Esophagus (tissue), 2 donors: Measurements from ENCODE around the gene RANBP3. TPM values are rescaled to one million over a fixed set of nuclear protein-coding genes. Genes with fewer than 3 reads are reported as not detected.
A peak's percentile ranks its signal among the peaks of the same experiment; 100 is the strongest.

ENCODE experiments used
- H3K27ac ChIP-seq, 2 donors: one replicate each; pipeline ENCODE4 v1.5.1; 2013; ENCODE audit warnings: low read depth in 2 of 2, mild to moderate bottlenecking in 2 of 2, inconsistent platforms in 1 of 2, low read length in 1 of 2, moderate library complexity in 1 of 2
- H3K27me3 ChIP-seq, 2 donors: one replicate each; pipeline ENCODE4 v1.6.1; 2013; ENCODE audit warnings: low read length in 2 of 2, control low read depth in 1 of 2, mild to moderate bottlenecking in 1 of 2; ENCODE audit not compliant: insufficient read depth in 2 of 2, control insufficient read depth in 1 of 2
- H3K36me3 ChIP-seq, 2 donors: one replicate each; pipeline ENCODE4 v1.6.1; 2013; ENCODE audit warnings: low read length in 1 of 2; ENCODE audit not compliant: control insufficient read depth in 2 of 2, insufficient read depth in 2 of 2
- H3K4me1 ChIP-seq, 2 donors: one replicate each; pipeline ENCODE4 v1.6.1; 2013; ENCODE audit warnings: low read length in 1 of 2; ENCODE audit not compliant: control insufficient read depth in 2 of 2, insufficient read depth in 2 of 2
- H3K4me3 ChIP-seq, 2 donors: one replicate each; pipeline ENCODE4 v1.5.1; 2013; ENCODE audit warnings: low read length in 2 of 2, mild to moderate bottlenecking in 2 of 2, low read depth in 1 of 2, moderate library complexity in 1 of 2
- H3K9me3 ChIP-seq, 2 donors: one replicate each; pipeline ENCODE4 v1.6.1; 2013; ENCODE audit warnings: mild to moderate bottlenecking in 2 of 2, low read depth in 1 of 2, low read length in 1 of 2, moderate library complexity in 1 of 2; ENCODE audit not compliant: control insufficient read depth in 2 of 2, insufficient read depth in 1 of 2
- WGBS, 2 donors: extraction: QIAGEN DNeasy Blood & Tissue Kit; methylation state at CpG; one replicate each; pipeline ENCODE4 v1.1.7; 2013; 5-methylcytosine and 5-hydroxymethylcytosine counted together
- polyA plus RNA-seq, 2 donors: library from polyadenylated mRNA; stranded (reverse); fragments of 200-250 nt; gene quantifications; one replicate each; pipeline ENCODE4 v1.2.3, GENCODE V29; 2013
- donor health status: healthy with polysubstance abuse.
- donor health status: Bipolar disorder and iron deficiency.

Gene RANBP3
- polyA plus RNA-seq, 2 donors: 25.0 to 34.4 TPM

GRCh38 chr19:5977222-5977784, 637 bp downstream of the RANBP3 start:
- Histone ChIP-seq H3K27me3 (no peaks in the 10 kb centered on the region), H3K36me3 (peaks cover 10 to 11% of the 10 kb centered on the region in 2 donors), H3K4me1 (peaks cover 4 to 17% of the 10 kb centered on the region in 2 donors), H3K27ac (peak overlapping the region; percentile 84 to 91), H3K9me3 (no peaks in the 10 kb centered on the region), H3K4me3 (peak overlapping the region; percentile 74 to 92)
- WGBS, 2 donors: 0 to 1% methylated on average over 29 to 43 of the region's 43 CpGs

- Histone ChIP-seq H3K4me1 (peaks cover 4 to 17% of the 10 kb centered on the region in 2 donors), H3K27ac (no peak overlapping the region)
- WGBS, 2 donors: 43 to 47% methylated on average over 8 of the region's 8 CpGs
Observed at GRCh38 chr19:5976768-5977167, 1.2 kb downstream of the RANBP3 start.

GRCh38 chr19:5975388-5975728, 2.6 kb downstream of the RANBP3 start:
- no peak overlapping the region for H3K27ac ChIP-seq
- no peaks in the 10 kb centered on the region for H3K27me3 ChIP-seq
- H3K36me3 ChIP-seq: peaks cover 10 to 11% of the 10 kb centered on the region in 2 donors
- no peak overlapping the region for H3K4me3 ChIP-seq
- H3K4me1 ChIP-seq: peaks cover 4 to 17% of the 10 kb centered on the region in 2 donors
- H3K9me3 ChIP-seq: no peaks in the 10 kb centered on the region
- WGBS, 2 donors: 78 to 83% methylated on average over 3 of the region's 3 CpGs

More at GRCh38 chr19:5976768-5977167, 1.2 kb downstream of the RANBP3 start:
- Histone ChIP-seq H3K9me3 (no peaks in the 10 kb centered on the region), H3K27me3 (no peaks in the 10 kb centered on the region), H3K4me3 (peak overlapping the region; percentile 74 to 92), H3K36me3 (peaks cover 10 to 11% of the 10 kb centered on the region in 2 donors)

- H3K4me3 ChIP-seq: no peak overlapping the region
- no peak overlapping the region for H3K27ac ChIP-seq
- H3K9me3 ChIP-seq: no peaks in the 10 kb centered on the region
- WGBS, 2 donors: 56 to 59% methylated on average over 10 of the region's 10 CpGs
- peaks cover 10 to 11% of the 10 kb centered on the region in 2 donors for H3K36me3 ChIP-seq
- peaks cover 4 to 17% of the 10 kb centered on the region in 2 donors for H3K4me1 ChIP-seq
- no peaks in the 10 kb centered on the region for H3K27me3 ChIP-seq
Observed at GRCh38 chr19:5974721-5975387, 3.1 kb downstream of the RANBP3 start.

- Histone ChIP-seq H3K9me3 (no peaks in the 10 kb centered on the region), H3K27ac (no peak overlapping the region), H3K27me3 (no peaks in the 10 kb centered on the region), H3K4me3 (no peak overlapping the region), H3K4me1 (peaks cover 6 to 15% of the 10 kb centered on the region in 2 donors), H3K36me3 (peaks cover 10 to 11% of the 10 kb centered on the region in 2 donors)
- WGBS, 2 donors: 78 to 82% methylated on average over 15 of the region's 15 CpGs
Observed at GRCh38 chr19:5973867-5974635, 3.9 kb downstream of the RANBP3 start.

GRCh38 chr19:5973376-5973775, 4.6 kb downstream of the RANBP3 start:
- Histone ChIP-seq H3K4me1 (peaks cover 11 to 16% of the 10 kb centered on the region in 2 donors), H3K9me3 (no peaks in the 10 kb centered on the region), H3K4me3 (no peak overlapping the region), H3K27me3 (no peaks in the 10 kb centered on the region), H3K36me3 (peaks cover 10 to 11% of the 10 kb centered on the region in 2 donors), H3K27ac (no peak overlapping the region)
- WGBS, 2 donors: 90 to 92% methylated on average over 5 of the region's 5 CpGs

GRCh38 chr19:5972355-5972731, 5.6 kb downstream of the RANBP3 start:
- Histone ChIP-seq H3K4me3 (no peak overlapping the region), H3K9me3 (no peaks in the 10 kb centered on the region), H3K4me1 (peaks cover 11 to 20% of the 10 kb centered on the region in 2 donors), H3K27me3 (no peaks in the 10 kb centered on the region), H3K27ac (no peak overlapping the region), H3K36me3 (peaks cover 10 to 11% of the 10 kb centered on the region in 2 donors)
- WGBS, 2 donors: 80 to 83% methylated on average over 9 of the region's 9 CpGs

- Histone ChIP-seq H3K27me3 (no peaks in the 10 kb centered on the region), H3K27ac (no peak overlapping the region), H3K9me3 (no peaks in the 10 kb centered on the region), H3K36me3 (peaks cover 10 to 11% of the 10 kb centered on the region in 2 donors), H3K4me1 (peaks cover 11 to 17% of the 10 kb centered on the region in 2 donors), H3K4me3 (no peak overlapping the region)
- WGBS, 2 donors: 78 to 92% methylated on average over 2 of the region's 2 CpGs
Observed at GRCh38 chr19:5971714-5972354, 6.1 kb downstream of the RANBP3 start.

- H3K36me3 ChIP-seq: peaks cover 9 to 10% of the 10 kb centered on the region in 2 donors
Observed at GRCh38 chr19:5969476-5969875, 8.5 kb downstream of the RANBP3 start.

More at GRCh38 chr19:5969476-5969875, 8.5 kb downstream of the RANBP3 start:
- peaks cover 6 to 9% of the 10 kb centered on the region in 2 donors for H3K4me1 ChIP-seq
- no peaks in the 10 kb centered on the region for H3K27me3 ChIP-seq
- H3K9me3 ChIP-seq: no peaks in the 10 kb centered on the region
- H3K27ac ChIP-seq: no peak overlapping the region
- 79 to 81% methylated on average over 8 of the region's 8 CpGs for WGBS, 2 donors
- H3K4me3 ChIP-seq: no peak overlapping the region
